Heart left ventricle (tissue), 13 donors: ENCODE data around the gene RPS6KA6.

Experiments used
- CTCF ChIP-seq, 12 donors: fragments of 200-600 bp; sonication (generic) in 4 of 12; IDR thresholded peaks; one replicate each; pipeline versions ENCODE4 v1.5.0 to v1.8.0; 2018 to 2022; ENCODE audit warnings: antibody characterized with exemption in 12 of 12, mild to moderate bottlenecking in 5 of 12
- POLR2A ChIP-seq, 2 donors: fragments of 450-650 bp; IDR thresholded peaks; one replicate each; pipeline ENCODE4 v1.6.1; 2017; ENCODE audit warnings: antibody characterized with exemption in 2 of 2, mild to moderate bottlenecking in 2 of 2, moderate library complexity in 2 of 2
- donor health status: ischemic (EF 13 %, LVEDD 7.1; RV severe dilation, severe dysfunction).
- donor health status: DM: no; HTN: yes; CAD: no.
- donor health status: DM: no; HTN: no; CAD: no.
- donor health status: ischemic (EF 25% LVEDD 6.9; RV normal size, moderate dysfunction).
- donor health status: ischemic (EF 25% LVEDD 5.7; RV mildly dilated, moderate dysfunction).
- donor health status: ischemic (EF 35%, LVEDD 5.7; RV mildly dilated, moderate dysfunction).
- donor health status: nonischemic (EF 11% LVEDD 7.7; RV severe dilation, severe dysfunction).
- donor health status: DM: yes; HTN: yes; CAD: no.
- donor health status: PGD.
- donor health status: ischemic (EF 29% LVEDD 5.4; RV normal size, mild dysfunction).
- donor health status: nonischemic (EF 23%, LVEDD 6.1; RV moderate dilation, normal function).

GRCh38 chrX:84144281-84144680 is 43.7 kb downstream of the RPS6KA6 start:
- no peak for TF ChIP-seq CTCF (IDR thresholded peaks at IDR 0.05)
- no peak for TF ChIP-seq POLR2A (IDR thresholded peaks at IDR 0.05)
